Osteoblast (primary cell): ENCODE data around the gene SSTR3. TPM values are rescaled to one million over a fixed set of nuclear protein-coding genes. Genes with fewer than 3 reads are reported as not detected.

Source experiments
- DNase-seq: peaks from one replicate; pipeline ENCODE4 v3.0.0; 2011; ENCODE audit warnings: low spot score, mixed read lengths; ENCODE audit not compliant: insufficient read length; ENCODE audit errors: missing footprints
- H2AFZ ChIP-seq: 2 replicates; pipeline ENCODE4 v1.6.0; 2011; ENCODE audit warnings: mild to moderate bottlenecking, low read length
- H3K27ac ChIP-seq: 2 replicates; pipeline ENCODE4 v1.5.1; 2011; ENCODE audit warnings: mild to moderate bottlenecking, low read depth, low read length, moderate library complexity
- H3K27me3 ChIP-seq: 2 replicates; pipeline ENCODE4 v1.6.0; 2012; ENCODE audit warnings: mild to moderate bottlenecking, control low read depth, inconsistent platforms, low read length, moderate library complexity; ENCODE audit not compliant: insufficient read depth
- H3K36me3 ChIP-seq: 2 replicates; pipeline ENCODE4 v1.5.1; 2011; ENCODE audit warnings: mild to moderate bottlenecking, low read length, control low read depth, moderate library complexity; ENCODE audit not compliant: insufficient read depth
- H3K4me1 ChIP-seq: 2 replicates; pipeline ENCODE4 v1.5.1; 2011; ENCODE audit warnings: mild to moderate bottlenecking, low read length, control low read depth, moderate library complexity; ENCODE audit not compliant: insufficient read depth
- H3K4me2 ChIP-seq: 2 replicates; pipeline ENCODE4 v1.6.0; 2011; ENCODE audit warnings: mild to moderate bottlenecking, low read length; ENCODE audit not compliant: insufficient read depth
- H3K4me3 ChIP-seq: fragments of 200-600 bp; sonication (generic); 3 replicates; pipeline ENCODE4 v1.5.1; 2012; ENCODE audit warnings: mild to moderate bottlenecking, low read length, inconsistent platforms; ENCODE audit not compliant: insufficient read depth
- H3K79me2 ChIP-seq: 2 replicates; pipeline ENCODE4 v1.6.0; 2012; ENCODE audit warnings: mild to moderate bottlenecking, low read length, control low read depth, inconsistent platforms; ENCODE audit not compliant: insufficient read depth
- H3K9me3 ChIP-seq: 2 replicates; pipeline ENCODE4 v1.5.1; 2011; ENCODE audit warnings: low read depth, low read length, control low read depth
- H4K20me1 ChIP-seq: 2 replicates; pipeline ENCODE4 v1.6.0; 2012; ENCODE audit warnings: mild to moderate bottlenecking, low read length, control low read depth; ENCODE audit not compliant: insufficient read depth
- total RNA-seq: library from RNA; depleted of rRNA; stranded (reverse); fragments of >200 nt; gene quantifications from 2 replicates; pipeline ENCODE4 v1.2.3, GENCODE V29; 2012
- TF ChIP-seq, protein P1 (sequence below): IDR thresholded peaks from 2 replicates; pipeline ENCODE4 v1.5.1; 2011; ENCODE audit warnings: mild to moderate bottlenecking, low read depth, low read length, moderate library complexity; ENCODE audit errors: extremely low read depth

The SSTR3 gene
- total RNA-seq: not detected in 2 replicates

- Histone ChIP-seq H3K79me2 (no peaks in the 10 kb centered on the region), H3K27ac (no peak within 1 kb of the TSS), H3K4me3 (no peak within 1 kb of the TSS), H3K27me3 (peaks cover 36% of the 10 kb centered on the region), H2AFZ (no peak within 1 kb of the TSS), H3K36me3 (no peaks in the 10 kb centered on the region), H3K9me3 (no peaks in the 10 kb centered on the region), H4K20me1 (peaks cover 3% of the 10 kb centered on the region), H3K4me2 (no peak within 1 kb of the TSS), H3K4me1 (peaks cover 7% of the 10 kb centered on the region)
- DNase-seq: peak; percentile 86
- TF ChIP-seq, protein P1, sequence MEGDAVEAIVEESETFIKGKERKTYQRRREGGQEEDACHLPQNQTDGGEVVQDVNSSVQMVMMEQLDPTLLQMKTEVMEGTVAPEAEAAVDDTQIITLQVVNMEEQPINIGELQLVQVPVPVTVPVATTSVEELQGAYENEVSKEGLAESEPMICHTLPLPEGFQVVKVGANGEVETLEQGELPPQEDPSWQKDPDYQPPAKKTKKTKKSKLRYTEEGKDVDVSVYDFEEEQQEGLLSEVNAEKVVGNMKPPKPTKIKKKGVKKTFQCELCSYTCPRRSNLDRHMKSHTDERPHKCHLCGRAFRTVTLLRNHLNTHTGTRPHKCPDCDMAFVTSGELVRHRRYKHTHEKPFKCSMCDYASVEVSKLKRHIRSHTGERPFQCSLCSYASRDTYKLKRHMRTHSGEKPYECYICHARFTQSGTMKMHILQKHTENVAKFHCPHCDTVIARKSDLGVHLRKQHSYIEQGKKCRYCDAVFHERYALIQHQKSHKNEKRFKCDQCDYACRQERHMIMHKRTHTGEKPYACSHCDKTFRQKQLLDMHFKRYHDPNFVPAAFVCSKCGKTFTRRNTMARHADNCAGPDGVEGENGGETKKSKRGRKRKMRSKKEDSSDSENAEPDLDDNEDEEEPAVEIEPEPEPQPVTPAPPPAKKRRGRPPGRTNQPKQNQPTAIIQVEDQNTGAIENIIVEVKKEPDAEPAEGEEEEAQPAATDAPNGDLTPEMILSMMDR: no peak
These were observed at the start of gene SSTR3 for GRCh38 chr22:37212174-37212906. Gene SSTR3 (minus strand): TSS chr22:37212477. CDS start chr22:37207803, 4,674 bp downstream.

- Histone ChIP-seq H3K27ac (no peak overlapping the region), H3K79me2 (no peaks in the 10 kb centered on the region), H2AFZ (no peak overlapping the region), H3K36me3 (no peaks in the 10 kb centered on the region), H3K4me2 (peak overlapping the region; percentile 17), H3K4me1 (peaks cover 7% of the 10 kb centered on the region), H4K20me1 (no peaks in the 10 kb centered on the region), H3K9me3 (peaks cover 10% of the 10 kb centered on the region), H3K27me3 (peaks cover 15% of the 10 kb centered on the region), H3K4me3 (no peak overlapping the region)
- TF ChIP-seq, protein P1: peak; percentile 93
- peak; percentile 93 for DNase-seq
These were observed 48.6 kb upstream of the SSTR3 start for GRCh38 chr22:37260901-37261336.

GRCh38 chr22:37260155-37260795 lies 48.0 kb upstream of the SSTR3 start:
- Histone ChIP-seq H4K20me1 (no peaks in the 10 kb centered on the region), H2AFZ (no peak overlapping the region), H3K79me2 (no peaks in the 10 kb centered on the region), H3K27ac (no peak overlapping the region), H3K36me3 (no peaks in the 10 kb centered on the region), H3K4me2 (peak overlapping the region; percentile 17), H3K4me3 (no peak overlapping the region), H3K9me3 (peaks cover 10% of the 10 kb centered on the region), H3K27me3 (peaks cover 21% of the 10 kb centered on the region), H3K4me1 (peaks cover 8% of the 10 kb centered on the region)
- TF ChIP-seq, protein P1: no peak
- no peak for DNase-seq

DNA sequence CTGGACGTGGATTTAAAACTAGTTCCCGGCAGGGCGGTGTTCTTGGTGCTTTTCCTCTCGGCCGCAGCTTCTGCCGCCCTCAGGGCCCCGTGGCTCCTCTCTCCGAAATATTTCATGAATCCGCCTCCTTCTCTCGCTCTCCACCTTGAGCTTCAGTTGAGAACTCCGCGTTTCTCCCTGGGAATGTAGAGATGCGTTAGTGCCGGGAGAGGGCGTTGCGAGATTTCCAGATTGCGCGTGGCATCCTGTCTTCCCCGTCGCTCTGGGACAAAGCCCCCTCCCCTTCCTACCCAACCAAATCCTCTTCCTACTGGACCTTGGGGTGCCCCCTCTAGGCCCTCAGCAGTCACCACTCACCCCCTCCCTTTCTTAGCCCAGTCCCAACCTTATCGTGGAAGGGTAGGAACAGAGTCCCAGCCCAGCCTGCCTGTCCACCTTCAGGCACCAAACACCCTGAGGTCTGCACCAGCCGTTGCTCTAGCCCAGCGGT lies 47.3 kb upstream of the SSTR3 start:
- Histone ChIP-seq H3K9me3 (peaks cover 10% of the 10 kb centered on the region), H4K20me1 (no peaks in the 10 kb centered on the region), H3K27me3 (peaks cover 22% of the 10 kb centered on the region), H3K79me2 (no peaks in the 10 kb centered on the region), H3K36me3 (no peaks in the 10 kb centered on the region), H3K4me1 (peaks cover 15% of the 10 kb centered on the region), H3K4me2 (peak overlapping the region; percentile 68), H3K4me3 (peak overlapping the region; percentile 36), H2AFZ (peak overlapping the region; percentile 81), H3K27ac (no peak overlapping the region)
- peak; percentile 71 for DNase-seq
- TF ChIP-seq, protein P1: peak; percentile 70
